Peyer's patch (tissue), 4 donors: ENCODE measurements around the gene HSDL2.

Experiments used
- POLR2A ChIP-seq, 2 donors: fragments of 450-650 bp; IDR thresholded peaks; one replicate each; pipeline ENCODE4 v1.5.1; 2017; ENCODE audit warnings: antibody characterized with exemption in 2 of 2, mild to moderate bottlenecking in 2 of 2, moderate library complexity in 2 of 2
- TF ChIP-seq, protein P1 (sequence below), 6 experiments: fragments of 450-650 bp in 4 of 6; fragments of 200-600 bp in 2 of 6; sonication (generic) in 1 of 6; IDR thresholded peaks; one replicate each; pipeline ENCODE4 v1.5.1; 2017 to 2019; ENCODE audit warnings: antibody characterized with exemption in 6 of 6, mild to moderate bottlenecking in 3 of 6, moderate library complexity in 1 of 6

DNA sequence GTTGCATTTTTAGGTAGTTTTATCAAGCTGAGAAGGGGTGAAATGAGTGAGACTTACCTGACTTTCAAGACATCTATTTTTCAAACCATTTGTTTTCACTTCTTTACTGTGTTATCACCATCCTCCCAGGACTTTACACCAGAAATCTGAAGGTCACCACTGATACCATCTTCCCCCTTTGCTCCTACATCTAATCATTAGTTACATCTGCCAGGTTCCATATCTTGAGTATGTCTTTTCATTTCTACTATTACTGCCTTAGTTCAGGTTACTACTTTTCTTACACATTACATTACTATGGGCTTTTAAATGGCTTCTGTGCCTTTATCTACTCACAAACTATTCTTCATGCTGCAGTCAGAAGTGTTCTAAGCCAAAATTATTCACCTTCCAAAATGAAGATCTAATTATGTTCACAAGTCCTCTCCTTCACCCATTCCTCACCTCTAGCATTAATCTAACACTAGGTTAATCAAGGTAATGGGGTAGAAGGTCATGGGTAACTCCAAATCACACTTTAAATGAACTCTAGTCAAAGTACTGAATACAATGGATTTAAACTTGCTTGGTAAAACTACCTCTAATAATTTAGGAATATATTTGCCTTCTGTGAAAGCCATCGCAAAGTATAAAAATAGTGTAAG lies 2.1 kb upstream of the HSDL2 start:
- no peak for TF ChIP-seq POLR2A (IDR thresholded peaks at IDR 0.05)
- TF ChIP-seq, protein P1, sequence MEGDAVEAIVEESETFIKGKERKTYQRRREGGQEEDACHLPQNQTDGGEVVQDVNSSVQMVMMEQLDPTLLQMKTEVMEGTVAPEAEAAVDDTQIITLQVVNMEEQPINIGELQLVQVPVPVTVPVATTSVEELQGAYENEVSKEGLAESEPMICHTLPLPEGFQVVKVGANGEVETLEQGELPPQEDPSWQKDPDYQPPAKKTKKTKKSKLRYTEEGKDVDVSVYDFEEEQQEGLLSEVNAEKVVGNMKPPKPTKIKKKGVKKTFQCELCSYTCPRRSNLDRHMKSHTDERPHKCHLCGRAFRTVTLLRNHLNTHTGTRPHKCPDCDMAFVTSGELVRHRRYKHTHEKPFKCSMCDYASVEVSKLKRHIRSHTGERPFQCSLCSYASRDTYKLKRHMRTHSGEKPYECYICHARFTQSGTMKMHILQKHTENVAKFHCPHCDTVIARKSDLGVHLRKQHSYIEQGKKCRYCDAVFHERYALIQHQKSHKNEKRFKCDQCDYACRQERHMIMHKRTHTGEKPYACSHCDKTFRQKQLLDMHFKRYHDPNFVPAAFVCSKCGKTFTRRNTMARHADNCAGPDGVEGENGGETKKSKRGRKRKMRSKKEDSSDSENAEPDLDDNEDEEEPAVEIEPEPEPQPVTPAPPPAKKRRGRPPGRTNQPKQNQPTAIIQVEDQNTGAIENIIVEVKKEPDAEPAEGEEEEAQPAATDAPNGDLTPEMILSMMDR (IDR thresholded peaks at IDR 0.05) = no peak
